ENCODE results near the gene CLSTN2.

Gene CLSTN2

GRCh38 chr3:140424211-140424610, 489.2 kb downstream of the CLSTN2 start:
- no peak for DNase-seq (ENCODE audit: low spot score)

- no peak for DNase-seq (ENCODE audit: low spot score)
These were observed 489.7 kb downstream of the CLSTN2 start for GRCh38 chr3:140424726-140425125.

GRCh38 chr3:140427786-140428185, 492.8 kb downstream of the CLSTN2 start:
- no peak for DNase-seq (ENCODE audit: low spot score)

- no peak for DNase-seq (ENCODE audit: low spot score)
These were observed 493.4 kb downstream of the CLSTN2 start for GRCh38 chr3:140428380-140428779.

- no peak for DNase-seq (ENCODE audit: low spot score)
These were observed 494.8 kb downstream of the CLSTN2 start for GRCh38 chr3:140429791-140430190.

GRCh38 chr3:140430494-140430893, 495.5 kb downstream of the CLSTN2 start:
- DNase-seq (ENCODE audit: low spot score): no peak

- DNase-seq (ENCODE audit: low spot score): no peak
These were observed 497.3 kb downstream of the CLSTN2 start for GRCh38 chr3:140432229-140432669.

GRCh38 chr3:140433431-140433830, 498.4 kb downstream of the CLSTN2 start:
- DNase-seq (ENCODE audit: low spot score): no peak

GRCh38 chr3:140434261-140434905, 499.4 kb downstream of the CLSTN2 start:
- DNase-seq (ENCODE audit: low spot score): no peak

GRCh38 chr3:140436421-140436820, 501.4 kb downstream of the CLSTN2 start:
- no peak for DNase-seq (ENCODE audit: low spot score)

GRCh38 chr3:140438736-140439470, 503.9 kb downstream of the CLSTN2 start:
- DNase-seq (ENCODE audit: low spot score): no peak

- no peak for DNase-seq (ENCODE audit: low spot score)
These were observed 504.5 kb downstream of the CLSTN2 start for GRCh38 chr3:140439527-140439926.

GRCh38 chr3:140440446-140440845, 505.5 kb downstream of the CLSTN2 start:
- no peak for DNase-seq (ENCODE audit: low spot score)

- no peak for DNase-seq (ENCODE audit: low spot score)
These were observed 506.0 kb downstream of the CLSTN2 start for GRCh38 chr3:140441006-140441405.

- no peak for DNase-seq (ENCODE audit: low spot score)
These were observed 507.6 kb downstream of the CLSTN2 start for GRCh38 chr3:140442621-140443020.

GRCh38 chr3:140443073-140443472, 508.1 kb downstream of the CLSTN2 start:
- no peak for DNase-seq (ENCODE audit: low spot score)

GRCh38 chr3:140443806-140444205, 508.8 kb downstream of the CLSTN2 start:
- no peak for DNase-seq (ENCODE audit: low spot score)

- no peak for DNase-seq (ENCODE audit: low spot score)
These were observed 511.7 kb downstream of the CLSTN2 start for GRCh38 chr3:140446734-140447133.

GRCh38 chr3:140447136-140447535, 512.2 kb downstream of the CLSTN2 start:
- no peak for DNase-seq (ENCODE audit: low spot score)

- DNase-seq (ENCODE audit: low spot score): no peak
These were observed 513.0 kb downstream of the CLSTN2 start for GRCh38 chr3:140448001-140448400.

- DNase-seq (ENCODE audit: low spot score): no peak
These were observed 514.6 kb downstream of the CLSTN2 start for GRCh38 chr3:140449413-140450256.

GRCh38 chr3:140453750-140454149, 518.8 kb downstream of the CLSTN2 start:
- no peak for DNase-seq (ENCODE audit: low spot score)
